HG03469 (cell line): Measurements from ENCODE around the gene ERF.

Source experiments
- ATAC-seq: cut with Tn5 transposase; IDR thresholded peaks from one replicate; pipeline ENCODE4 v1.9.1; 2021; ENCODE audit warnings: mild to moderate bottlenecking, moderate library complexity, moderate number of reproducible peaks; ENCODE audit not compliant: unreplicated experiment

Gene ERF

DNA sequence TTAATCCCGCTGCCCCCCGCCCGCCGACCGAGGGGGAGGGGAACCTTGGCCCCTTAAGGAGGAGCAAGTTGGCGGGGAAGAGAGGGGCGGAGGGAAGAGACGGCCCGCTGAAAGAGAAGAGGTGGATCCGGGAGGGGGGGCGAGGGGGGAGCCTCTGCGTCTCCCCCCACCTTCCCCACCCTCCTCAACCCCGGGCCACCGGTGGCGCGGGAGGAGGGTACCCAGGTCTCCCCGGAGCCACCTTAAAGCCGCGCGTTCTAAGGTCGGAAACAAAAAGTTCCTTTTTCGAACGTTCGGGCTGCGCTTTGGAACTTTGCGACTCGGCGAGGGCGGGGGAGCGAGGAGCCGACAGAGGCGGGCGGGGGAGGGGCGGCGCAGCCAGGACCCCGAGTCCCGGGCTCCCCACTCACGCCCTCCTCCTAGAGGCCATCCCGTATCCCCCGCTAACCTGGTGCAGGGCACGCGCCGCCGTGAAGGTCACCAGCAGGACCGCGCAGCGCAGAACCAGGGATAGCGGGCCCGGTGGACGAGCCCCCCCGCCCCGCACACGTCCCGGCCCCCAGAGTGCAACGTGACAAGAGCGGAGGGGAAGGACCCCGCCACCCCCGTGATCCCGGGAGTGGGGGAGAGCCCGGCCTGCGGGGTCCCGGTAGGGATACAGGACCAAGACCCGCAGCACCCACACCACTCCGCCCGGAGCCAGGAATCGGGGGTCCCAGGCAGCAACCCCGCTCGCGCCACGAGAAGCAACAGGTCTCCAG, 659 bp downstream of the ERF start:
- ATAC-seq, result no peak

DNA sequence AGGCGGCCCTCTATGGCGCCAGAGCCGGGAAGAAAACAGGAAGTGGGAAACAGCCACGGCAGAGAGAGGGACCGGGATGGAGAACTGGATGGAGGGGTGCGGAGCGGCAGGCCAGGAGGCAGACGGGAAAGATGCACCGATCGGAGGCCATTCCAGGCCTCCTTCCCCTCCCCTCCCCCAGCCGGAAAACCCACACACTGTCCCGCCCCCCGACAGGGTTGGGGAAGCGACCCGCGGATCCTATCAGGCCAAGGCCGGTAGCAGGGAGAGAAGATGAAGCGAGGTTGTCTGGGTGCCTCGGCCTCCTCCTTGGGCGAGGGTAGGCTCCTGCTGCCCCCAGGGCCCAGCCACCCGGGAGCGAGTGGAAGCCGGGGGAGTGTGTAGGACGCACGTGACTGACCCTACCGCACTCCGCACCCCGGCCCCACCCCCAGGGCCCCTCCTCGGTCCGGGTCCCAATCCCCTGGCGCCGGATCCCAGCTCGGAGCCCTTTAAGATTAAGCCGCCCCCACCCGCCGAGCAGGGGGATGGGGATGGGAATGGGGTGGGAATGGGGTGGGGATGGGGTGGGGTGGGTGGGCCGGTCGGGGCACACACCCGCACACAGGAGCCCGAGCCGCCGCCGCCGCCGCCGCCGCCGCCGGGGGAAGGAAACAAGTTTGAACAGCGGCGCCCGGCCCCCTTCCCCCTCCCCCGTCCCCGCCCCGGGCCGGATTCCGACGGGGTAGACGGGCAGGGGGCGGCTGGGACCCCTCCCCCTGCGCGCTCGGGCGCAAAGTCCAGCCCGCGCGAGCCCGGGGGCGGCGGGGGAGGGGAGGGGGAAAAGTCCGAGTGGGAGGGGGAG, 1.5 kb downstream of the ERF start:
- ATAC-seq, result no peak

DNA sequence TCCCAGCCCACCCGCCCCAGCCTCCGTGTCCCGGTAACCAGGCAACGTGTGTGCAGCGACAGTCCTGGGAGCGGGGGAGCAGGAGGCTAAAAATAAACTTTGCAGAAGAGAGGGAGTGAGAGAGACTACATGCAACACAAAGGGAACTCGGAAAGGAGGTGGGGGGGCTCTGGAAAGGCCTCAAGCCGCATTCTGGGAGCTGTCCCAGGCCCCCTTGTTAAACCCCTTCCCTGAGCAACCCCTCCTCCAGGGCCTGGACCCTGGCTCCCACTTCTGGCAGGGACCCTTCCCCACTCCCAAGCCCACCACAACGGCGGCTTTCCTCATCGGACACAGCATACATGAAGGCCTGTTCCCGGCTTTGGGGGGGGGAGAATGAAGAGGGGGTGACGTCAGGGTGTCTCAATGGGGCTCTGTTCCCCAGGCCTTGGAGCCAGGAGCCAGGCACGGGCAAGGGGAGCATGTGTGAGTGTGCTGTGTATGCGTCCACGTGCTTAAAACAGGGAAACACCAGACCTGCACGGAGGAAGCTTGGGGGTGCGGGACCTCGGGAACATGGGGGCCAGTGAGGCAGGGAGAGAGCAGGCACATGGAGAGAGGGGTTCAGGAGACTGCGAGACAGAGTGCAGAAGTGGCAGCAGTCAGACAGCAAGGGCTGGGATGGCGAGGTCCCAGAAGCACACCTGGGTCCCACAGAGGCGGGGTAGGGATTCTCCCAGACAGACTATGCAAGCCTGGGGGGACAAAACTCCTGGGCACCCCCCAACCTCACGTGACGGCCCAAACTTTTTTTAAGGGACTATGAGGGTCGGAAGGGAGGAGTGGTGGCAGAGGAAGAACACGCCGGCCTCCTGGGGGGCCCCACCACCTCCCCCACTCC, 2.3 kb downstream of the ERF start:
- ATAC-seq, result no peak

DNA sequence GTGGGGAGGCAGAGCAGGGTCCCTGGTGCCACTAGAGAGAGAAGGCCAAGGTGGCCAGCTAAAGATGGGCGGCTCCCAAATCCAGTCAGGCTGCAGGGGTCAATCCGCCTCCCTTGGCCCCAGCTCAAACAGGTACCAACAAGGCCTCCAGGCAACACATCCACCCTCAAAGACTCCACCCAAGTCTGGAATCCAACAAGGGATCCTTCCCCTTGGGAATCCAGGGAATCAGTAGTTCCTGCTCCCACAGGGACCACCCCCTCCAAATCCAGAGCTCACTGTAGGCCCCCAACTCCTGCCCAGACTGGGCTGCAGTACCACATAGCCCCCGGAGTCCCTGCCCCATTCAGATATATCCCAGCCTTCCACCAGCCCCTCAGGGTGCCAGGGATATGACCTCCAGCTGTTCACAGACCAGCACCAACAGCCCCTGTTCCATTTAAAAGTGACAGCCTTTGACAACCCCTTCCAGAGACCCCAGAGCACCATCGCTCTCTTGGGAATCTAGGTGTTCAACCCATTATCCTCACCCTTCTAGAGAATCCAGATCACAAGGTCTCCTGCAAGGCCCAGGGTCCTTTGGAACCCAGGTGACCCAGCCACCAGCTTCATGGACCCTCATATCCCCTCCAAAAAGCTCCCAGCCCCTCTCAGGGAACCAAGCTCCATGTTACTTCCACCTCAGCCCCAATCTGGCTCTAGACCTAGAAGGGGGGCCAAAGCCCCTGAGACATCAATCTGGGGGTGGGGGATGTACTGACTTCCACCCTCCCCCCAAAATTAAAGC, 3.2 kb downstream of the ERF start:
- no peak for ATAC-seq

DNA sequence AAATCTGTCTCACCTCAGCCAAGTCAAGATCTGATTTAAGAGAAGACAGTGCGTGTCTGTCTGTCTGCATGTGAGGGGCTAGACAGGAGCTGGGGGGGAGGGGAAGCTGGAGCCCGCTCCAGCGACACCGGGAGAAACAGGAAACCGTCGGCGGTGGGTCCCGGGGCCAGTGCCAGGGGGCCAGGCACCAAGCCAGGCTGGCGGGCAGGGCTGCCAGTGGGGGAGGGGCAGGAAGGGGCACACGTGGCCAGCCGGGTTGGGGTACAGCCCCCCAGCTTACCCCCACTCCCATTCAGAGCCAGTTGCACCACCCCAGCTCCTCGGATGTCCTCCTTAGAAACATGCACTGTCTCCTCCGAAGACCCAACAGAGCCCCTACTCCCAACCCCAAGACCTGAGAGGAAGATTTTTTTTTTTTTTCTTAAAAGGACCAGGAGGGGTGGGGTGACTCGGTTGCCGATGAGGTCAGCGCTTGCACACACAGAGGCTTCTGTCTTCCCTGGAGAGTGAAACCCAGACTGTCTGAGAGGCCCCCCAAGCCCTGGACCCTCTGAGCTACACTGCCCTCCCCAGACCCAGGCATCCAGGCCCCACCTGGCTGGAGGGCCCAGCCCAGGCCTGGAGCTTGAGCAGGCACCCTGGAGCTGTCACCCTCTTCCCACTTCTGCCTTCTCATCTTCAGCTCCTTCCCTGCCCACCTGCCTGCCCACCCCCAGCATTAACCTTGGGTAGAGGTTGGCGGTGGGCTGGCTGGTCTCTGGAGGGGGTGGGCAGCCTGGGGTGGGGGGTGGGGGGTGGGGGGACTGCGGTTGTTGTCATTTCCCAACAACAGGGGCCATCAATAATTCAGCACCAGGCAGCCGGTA, 4.0 kb downstream of the ERF start:
- ATAC-seq, result no peak

DNA sequence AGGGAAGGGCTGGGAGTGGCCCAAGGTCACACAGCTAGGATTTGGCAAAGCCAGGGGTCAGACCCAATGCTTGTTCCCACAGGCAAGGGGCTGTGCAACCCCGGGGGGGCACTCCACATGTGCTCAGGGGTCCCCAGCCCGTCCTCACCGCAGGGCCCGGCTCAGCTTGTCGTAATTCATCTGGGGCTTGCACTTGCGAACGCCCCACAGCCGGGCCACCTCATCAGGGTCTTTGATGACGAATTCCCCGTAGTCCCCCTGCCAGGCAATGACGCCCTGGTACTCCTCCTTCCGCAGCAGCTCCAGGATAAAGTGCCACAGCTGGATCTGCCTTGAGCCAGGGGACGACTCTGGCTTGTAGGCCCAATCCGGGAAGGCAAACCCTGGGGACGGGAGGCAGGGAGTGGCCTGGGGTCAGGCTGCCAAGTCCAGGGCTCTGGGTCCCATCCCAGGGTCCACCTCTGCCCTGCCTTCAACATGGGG, 4.7 kb downstream of the ERF start:
- no peak for ATAC-seq

DNA sequence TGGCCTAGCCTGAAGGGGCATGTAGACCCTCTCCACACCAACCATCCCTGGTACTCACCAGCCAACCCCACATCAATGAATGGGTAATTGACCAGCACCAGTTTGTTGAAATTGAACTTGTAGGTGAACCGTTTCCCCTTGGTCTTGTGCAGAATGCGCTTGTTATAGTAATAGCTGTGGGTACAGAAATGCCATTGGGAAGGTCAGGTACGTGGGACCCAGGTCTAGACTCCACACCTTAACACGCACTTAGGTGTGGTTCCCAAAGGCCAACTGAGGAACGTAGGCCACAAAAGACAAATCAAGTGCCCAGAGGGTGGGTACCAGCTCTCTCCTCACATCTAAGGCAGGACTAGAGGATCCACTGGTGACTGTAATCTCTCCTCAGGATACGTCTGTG, 5.2 kb downstream of the ERF start:
- ATAC-seq, result no peak

DNA sequence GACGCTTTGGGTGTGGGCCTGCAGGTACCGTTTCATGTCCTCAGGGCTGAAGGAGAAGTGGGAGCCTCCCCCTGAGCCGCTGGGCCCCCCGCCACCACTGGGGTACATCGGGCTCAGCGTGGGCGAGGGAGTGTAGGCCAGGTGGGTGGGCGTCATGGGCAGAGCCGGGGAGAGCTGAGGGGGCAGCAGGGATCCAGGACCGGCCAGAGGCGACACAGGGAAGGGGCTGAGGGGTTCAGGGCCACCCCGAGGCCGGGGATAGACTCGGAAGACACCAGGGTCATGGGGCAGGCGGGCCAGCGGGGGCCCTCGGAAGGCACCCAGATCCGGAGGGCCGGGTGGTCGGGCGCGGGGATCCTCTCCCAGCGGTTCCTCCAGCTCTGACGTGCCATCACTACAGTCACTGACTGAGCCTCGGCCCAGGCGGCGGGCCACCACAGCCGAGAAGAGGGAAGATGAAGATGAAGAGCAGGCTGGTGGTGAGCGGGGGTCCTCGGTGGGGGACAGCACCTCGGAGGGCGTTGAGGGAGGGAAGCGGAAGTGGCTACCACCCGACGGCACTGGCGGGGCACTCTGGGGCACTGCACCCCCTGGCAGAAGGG, 5.7 kb downstream of the ERF start:
- ATAC-seq, result no peak

DNA sequence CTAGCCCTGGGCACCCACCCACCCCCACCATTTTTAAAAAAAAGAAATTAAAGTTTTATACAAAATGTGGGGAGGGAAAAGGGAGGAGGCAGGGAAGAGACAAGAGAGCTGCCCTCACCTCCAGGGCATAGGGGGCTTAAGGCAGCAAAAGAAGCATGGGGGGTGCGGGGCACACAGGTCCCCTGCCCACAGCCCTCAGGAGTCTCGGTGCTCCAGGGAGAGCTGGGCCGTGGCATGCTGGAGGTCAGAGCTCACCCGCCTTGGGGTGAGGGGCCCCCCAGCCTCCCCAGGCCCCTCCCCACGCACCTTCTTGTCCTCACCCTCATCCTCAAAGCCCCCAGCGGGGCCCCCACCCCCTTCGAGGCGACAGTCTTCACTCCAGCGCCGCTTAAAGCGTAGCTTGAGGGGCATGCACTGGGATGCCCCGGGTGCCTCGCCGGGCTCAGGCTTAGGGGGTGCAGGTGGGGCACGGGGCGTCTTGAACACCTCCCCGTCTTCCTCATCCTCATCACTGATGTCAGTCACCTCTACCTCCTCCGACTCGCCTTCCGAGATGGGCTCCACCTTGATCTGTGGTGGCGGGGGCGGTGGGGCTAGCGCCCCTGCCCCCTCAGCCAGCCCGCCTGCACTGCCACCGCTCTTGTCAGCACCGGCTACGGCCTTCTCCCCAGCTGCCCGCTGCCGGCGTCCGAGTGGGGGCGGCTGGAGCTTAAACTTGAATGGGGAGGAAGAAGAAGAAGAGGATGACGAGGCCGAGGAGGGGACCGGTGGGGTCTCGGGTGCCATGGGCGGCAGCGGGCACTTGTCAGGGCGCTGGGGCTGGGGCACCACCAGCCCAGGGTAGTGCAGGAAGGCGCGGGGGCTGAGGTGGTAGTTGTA, 6.4 kb downstream of the ERF start:
- ATAC-seq, result no peak

DNA sequence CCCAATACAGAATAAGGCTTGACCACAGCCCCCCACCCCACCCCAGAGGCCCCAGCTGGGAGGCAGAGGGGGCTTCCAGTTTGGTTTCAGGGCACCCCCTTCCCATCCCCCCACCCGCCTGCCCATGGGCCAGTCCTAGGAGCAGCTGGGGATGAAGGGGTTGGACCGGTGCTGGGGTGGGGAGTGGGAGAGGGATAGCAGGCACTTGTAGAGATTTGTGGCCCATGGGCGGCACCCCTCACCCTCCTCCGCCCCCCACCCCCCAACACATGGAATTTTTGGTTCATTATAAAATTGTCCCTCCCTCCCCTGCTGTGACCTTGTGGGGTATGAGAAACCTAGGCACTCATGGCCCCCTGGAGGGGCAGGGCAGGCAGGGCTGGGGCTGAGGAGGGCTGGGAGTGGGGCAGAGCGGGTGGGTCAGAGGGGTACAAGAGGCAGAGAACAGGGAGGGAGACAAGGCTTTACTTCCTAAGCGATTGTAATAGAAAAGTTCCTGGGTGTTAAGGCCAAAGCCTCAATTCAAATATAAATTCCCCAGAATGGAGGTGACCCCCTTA, 7.2 kb downstream of the ERF start:
- no peak for ATAC-seq

DNA sequence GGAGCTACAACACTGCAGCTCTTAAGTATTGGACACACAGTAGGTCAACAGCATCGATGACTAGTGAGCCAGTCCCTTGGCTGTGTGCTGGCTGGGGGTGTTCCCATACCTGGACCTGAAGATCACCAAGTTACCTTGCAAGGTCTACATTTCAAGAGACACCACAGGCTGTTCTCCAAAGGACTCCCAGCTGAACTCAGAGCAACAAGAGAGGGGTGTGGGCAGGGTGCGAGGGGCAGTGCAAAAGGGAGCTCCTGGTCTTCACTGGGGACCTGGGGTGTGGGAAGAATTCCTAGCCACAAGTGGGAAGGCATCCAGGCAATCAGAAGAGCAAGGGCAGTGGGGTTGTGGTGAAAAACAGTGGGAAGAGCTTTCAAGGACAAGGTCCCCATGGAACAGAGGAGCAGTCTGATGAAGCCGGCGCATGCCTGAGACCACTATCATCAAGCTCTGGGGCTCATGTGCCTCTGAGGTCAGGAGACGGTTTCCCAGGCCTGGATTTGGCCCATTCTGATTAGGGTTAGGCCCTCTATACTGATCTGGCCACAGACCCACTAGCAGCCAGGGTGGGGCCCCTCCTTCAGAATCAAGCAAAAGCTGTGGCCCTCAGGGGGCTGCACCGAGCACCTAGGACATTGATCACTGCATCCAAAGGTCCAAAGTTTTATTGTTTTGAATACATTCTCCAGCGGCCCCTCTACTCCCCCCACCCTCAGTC, 7.8 kb downstream of the ERF start:
- ATAC-seq, result no peak

DNA sequence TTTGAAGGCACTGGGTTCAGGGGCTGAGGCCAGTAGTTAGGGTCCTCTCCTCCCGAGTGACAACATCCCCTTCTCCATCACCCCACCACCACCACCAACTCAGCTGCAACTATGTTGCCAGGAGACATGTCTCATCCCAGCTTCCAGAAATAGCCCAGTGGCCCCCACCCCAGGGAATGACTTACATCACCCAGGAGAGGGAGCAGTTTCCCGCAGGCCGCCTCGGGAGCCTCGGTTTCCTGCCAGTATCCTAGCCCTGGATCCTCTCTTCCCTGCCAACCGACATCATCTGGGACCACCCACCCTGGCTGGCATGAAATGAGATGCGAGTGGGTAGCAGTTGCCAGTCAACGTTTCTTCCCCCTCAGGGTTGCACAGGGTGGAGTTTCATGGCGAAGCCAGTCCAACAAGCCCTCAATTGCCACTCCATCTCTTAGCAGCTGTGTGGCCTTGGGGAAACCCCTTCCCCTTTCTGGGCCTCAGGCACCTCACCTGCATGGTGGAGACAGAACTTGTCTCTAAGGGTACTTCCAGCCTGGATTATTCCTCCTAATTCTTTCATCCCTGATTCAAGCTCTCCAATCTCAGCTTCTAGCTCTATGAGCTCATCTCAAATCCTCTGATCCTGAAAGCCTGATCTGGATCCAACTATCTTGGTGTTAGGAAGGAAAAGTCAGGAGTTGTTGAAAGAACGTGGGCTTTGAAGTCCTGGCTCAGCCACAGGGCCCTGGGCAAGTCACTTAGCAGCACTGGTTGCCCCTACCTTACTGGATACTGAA, 8.6 kb downstream of the ERF start:
- no peak for ATAC-seq

DNA sequence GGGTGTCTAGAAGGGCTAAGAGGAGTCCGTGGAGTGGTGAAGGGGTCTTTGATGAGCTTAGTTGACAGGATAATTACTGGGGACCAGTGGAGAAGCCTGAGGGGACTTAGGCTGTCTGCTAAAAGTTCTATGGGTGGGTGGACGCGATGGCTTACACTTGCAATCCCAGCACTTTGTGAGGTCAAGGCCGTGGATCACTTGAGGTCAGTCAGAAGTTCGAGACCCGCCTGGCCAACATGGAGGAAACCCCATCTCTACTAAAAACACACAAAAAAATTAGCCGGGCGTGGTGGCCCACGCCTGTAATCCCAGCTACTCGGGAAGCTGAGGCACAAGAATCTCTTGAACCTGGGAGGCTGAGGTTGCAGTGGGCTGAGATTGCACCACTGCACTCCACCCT, 9.7 kb downstream of the ERF start:
- ATAC-seq, result no peak

DNA sequence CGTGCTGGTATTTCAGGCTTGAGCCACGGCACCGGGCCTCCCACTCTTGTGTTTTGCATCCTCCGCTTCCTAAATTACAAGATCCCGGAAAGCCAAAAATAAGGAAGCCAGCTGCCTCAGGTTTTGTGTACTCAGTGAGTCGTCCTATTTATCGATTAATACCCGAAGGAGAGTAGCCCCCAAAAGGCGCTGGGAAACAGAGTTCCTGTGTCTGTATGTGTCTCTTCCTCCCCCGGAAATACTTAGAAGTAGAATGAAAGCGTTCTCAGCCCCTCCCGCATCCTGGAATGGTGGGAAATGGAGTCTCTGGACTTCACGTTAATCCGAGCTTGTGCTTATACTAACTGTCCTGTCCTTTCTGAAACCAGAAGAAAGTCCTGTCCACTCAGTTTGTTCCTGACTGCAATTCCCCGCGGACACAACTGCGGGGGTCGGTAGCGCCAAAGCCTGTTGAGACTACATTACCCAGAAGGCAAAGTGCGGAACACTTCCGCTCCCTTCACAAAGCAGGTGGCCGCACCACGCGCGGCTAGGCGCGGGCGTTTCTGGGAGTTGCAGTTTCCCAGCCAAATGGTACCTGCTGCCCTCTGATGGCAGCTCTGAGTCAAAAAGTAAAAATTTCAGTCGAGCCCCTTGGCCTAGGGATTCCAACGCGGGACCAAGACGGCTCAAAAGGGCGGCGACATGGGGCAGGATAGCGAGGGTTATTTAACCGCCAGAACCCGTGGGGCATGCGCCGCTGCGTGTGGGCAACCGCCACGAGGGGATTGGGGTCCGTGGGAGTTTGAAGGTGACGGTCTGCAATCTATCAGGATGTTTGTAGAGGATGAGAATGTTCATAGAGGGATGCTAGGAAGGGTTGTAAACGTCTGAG, 10.3 kb downstream of the ERF start:
- peak; percentile 27 for ATAC-seq
